ENCODE measurements around the gene OAT. TPM values are rescaled to one million over a fixed set of nuclear protein-coding genes. Genes with fewer than 3 reads are reported as not detected.

OAT gene
- total and polyA plus RNA-seq, 2 donors (not counting 3 experiments of a cell fraction or from before 2014, with no cell fraction given): 69.9 to 90.8 TPM

GRCh38 chr10:124392626-124393342 lies 25.9 kb downstream of the OAT start:
- Histone ChIP-seq H2AFZ (ENCODE audit: low read depth, low read length) (no peak overlapping the region), H3K27ac (ENCODE audit: insufficient read depth, low read depth, low read length) (no peak overlapping the region), H3K4me3 (replicated peaks in 1 of 3; ENCODE audit: insufficient read depth in 1 of 3, low read depth in 1 of 3, low read length in 3 of 3) (no peak overlapping the region), H3K9me3 (replicated peaks; ENCODE audit: control insufficient read depth, insufficient read depth, low read length) (no peaks in the 10 kb centered on the region), H3K9ac (replicated peaks; ENCODE audit: extremely low read depth, insufficient read depth, low read length) (no peak overlapping the region), H3K4me2 (ENCODE audit: insufficient read depth, low read length) (no peak overlapping the region), H3K36me3 (ENCODE audit: control insufficient read depth in 2 of 2, extremely low read depth in 1 of 2, insufficient read depth in 2 of 2, low read length in 2 of 2) (peaks cover 0 to 5% of the 10 kb centered on the region in 2 experiments), H3K79me2 (ENCODE audit: control insufficient read depth, insufficient read depth, low read length) (no peaks in the 10 kb centered on the region), H3K4me1 (ENCODE audit: control insufficient read depth, extremely low read depth, insufficient read depth, low read length) (no peaks in the 10 kb centered on the region), H3K27me3 (ENCODE audit: control insufficient read depth in 2 of 2, insufficient read depth in 2 of 2, low read length in 2 of 2) (no peaks in the 10 kb centered on the region), H4K20me1 (replicated peaks; ENCODE audit: control insufficient read depth, extremely low read depth, insufficient read depth, low read length) (no peaks in the 10 kb centered on the region), H3K9me1 (replicated peaks; ENCODE audit: control insufficient read depth, extremely low read depth, insufficient read depth, low read length) (no peaks in the 10 kb centered on the region)
- ChIA-PET CTCF (interaction anchor here (2.5 to 17.2 kb wide), 2 partner anchors 11 to 397 kb away, joined by 9 to 691 read pairs; no protein-coding TSS in a partner anchor), POLR2A (no interaction called here)
- intact Hi-C loops (cut with micrococcal nuclease): no loop called here
- no peak for FAIRE-seq
- TF ChIP-seq FOS (IDR thresholded peaks at IDR 0.05; ENCODE audit: borderline replicate concordance, insufficient read depth, low read length): no peak
- no peak for TF ChIP-seq POLR2AphosphoS5 (IDR thresholded peaks at IDR 0.05; ENCODE audit: insufficient read depth, low read depth, low read length)
- no peak for TF ChIP-seq MYC (IDR thresholded peaks at IDR 0.05; ENCODE audit: low read depth, low read length)
- TF ChIP-seq JUN (IDR thresholded peaks at IDR 0.05; ENCODE audit: borderline replicate concordance, insufficient read depth, insufficient read length, low read depth): no peak
- no peak for TF ChIP-seq EZH2 (IDR thresholded peaks at IDR 0.05; ENCODE audit: borderline replicate concordance, low read depth, low read length, severe bottlenecking)
- TF ChIP-seq, protein P1, sequence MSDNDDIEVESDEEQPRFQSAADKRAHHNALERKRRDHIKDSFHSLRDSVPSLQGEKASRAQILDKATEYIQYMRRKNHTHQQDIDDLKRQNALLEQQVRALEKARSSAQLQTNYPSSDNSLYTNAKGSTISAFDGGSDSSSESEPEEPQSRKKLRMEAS (IDR thresholded peaks at IDR 0.05; ENCODE audit: insufficient read depth, insufficient read length): no peak
- no peak for TF ChIP-seq POLR2A (IDR thresholded peaks at IDR 0.05; ENCODE audit: low read depth, low read length)
- TF ChIP-seq GATA2 (IDR thresholded peaks at IDR 0.05; ENCODE audit: insufficient read depth, insufficient read length, low read depth, low read length): no peak
- no peak for TF ChIP-seq CTCF (IDR thresholded peaks at IDR 0.05; ENCODE audit: extremely low read depth in 1 of 2, insufficient read depth in 1 of 2, low read depth in 1 of 2, low read length in 2 of 2)
- DNase-seq (ENCODE audit: low read depth, low spot score): no peak
- no TSS peak for BruUV-seq (replicated peaks)
- dilution Hi-C loops (cut with MboI; ENCODE audit: extremely low pct_ligation_motif_present, low sequenced_read_pairs): no loop called here
